Neural cell (in vitro differentiated cells): Measurements from ENCODE around the gene ESPNL.

Experiments used
- POLR2AphosphoS5 ChIP-seq: IDR thresholded peaks from 2 replicates; pipeline ENCODE4 v1.6.1; 2012
- TF ChIP-seq, protein P1 (sequence below): fragments of 450-650 bp; IDR thresholded peaks from 2 replicates; pipeline ENCODE4 v1.5.1; 2014; ENCODE audit warnings: antibody characterized with exemption, mild to moderate bottlenecking, moderate library complexity; ENCODE audit not compliant: poor library complexity, severe bottlenecking

DNA sequence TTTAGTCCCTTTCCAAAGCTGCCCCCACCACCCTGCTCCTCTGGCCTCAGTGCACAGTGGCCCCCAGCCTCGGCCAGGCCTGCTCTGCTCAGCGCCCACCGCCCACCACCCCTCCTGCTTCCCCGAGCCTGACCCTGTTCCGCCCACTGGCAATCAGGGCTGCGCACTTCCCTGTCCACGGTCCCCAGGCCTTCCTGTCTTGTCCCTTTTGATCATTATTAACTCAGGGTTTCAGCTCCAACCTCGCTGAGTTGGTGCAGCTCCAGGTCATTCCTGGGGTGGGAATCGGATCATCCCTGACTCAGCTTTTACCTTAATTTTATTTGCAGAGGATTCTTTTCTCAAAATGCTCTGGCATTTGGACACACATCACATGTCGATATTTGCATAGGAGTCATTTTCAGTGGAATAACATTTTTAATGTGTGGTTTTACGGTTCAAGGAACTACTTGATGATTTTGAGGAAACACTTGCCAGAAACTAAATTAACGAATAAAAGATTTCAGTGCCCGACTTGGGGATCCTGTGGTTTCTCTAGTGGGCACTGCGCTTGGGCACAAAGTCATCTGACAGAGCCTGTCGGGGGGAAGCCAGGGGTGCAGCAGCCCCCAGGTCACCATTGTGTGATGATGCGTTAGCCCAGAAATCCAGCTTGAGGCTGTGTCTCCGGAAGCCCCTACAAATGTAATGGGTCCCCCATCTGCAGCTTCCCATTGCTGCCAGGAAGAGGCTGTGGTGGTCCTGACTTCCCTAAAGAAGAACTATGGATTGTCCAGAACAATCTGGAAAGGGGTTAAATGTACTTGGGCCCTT lies 1.0 kb upstream of the ESPNL start:
- TF ChIP-seq, protein P1, sequence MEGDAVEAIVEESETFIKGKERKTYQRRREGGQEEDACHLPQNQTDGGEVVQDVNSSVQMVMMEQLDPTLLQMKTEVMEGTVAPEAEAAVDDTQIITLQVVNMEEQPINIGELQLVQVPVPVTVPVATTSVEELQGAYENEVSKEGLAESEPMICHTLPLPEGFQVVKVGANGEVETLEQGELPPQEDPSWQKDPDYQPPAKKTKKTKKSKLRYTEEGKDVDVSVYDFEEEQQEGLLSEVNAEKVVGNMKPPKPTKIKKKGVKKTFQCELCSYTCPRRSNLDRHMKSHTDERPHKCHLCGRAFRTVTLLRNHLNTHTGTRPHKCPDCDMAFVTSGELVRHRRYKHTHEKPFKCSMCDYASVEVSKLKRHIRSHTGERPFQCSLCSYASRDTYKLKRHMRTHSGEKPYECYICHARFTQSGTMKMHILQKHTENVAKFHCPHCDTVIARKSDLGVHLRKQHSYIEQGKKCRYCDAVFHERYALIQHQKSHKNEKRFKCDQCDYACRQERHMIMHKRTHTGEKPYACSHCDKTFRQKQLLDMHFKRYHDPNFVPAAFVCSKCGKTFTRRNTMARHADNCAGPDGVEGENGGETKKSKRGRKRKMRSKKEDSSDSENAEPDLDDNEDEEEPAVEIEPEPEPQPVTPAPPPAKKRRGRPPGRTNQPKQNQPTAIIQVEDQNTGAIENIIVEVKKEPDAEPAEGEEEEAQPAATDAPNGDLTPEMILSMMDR, result no peak
- no peak for TF ChIP-seq POLR2AphosphoS5
